Measurements from ENCODE around the gene LST1.

The LST1 gene

GRCh38 chr6:31559958-31560696 lies 25.9 kb upstream of the LST1 start:
- H3K4me3 ChIP-seq (ENCODE audit: low read depth, low read length), result peak overlapping the region; percentile 36; the same call in 1 of the 2 replicates
- peak; percentile 90 for DNase-seq (ENCODE audit: low read depth)
- no peak for TF ChIP-seq CTCF (IDR thresholded peaks at IDR 0.05; ENCODE audit: low read depth, low read length, missing control alignments)

GRCh38 chr6:31560697-31561058 lies 25.4 kb upstream of the LST1 start:
- no peak for DNase-seq (ENCODE audit: low read depth)
- H3K4me3 ChIP-seq (ENCODE audit: low read depth, low read length), result no peak overlapping the region
- TF ChIP-seq CTCF (IDR thresholded peaks at IDR 0.05; ENCODE audit: low read depth, low read length, missing control alignments), result no peak

GRCh38 chr6:31567531-31568370 lies 18.3 kb upstream of the LST1 start:
- H3K4me3 ChIP-seq (ENCODE audit: low read depth, low read length), result no peak overlapping the region; the same call in 1 of the 2 replicates
- TF ChIP-seq CTCF (IDR thresholded peaks at IDR 0.05; ENCODE audit: low read depth, low read length, missing control alignments), result no peak
- DNase-seq (ENCODE audit: low read depth), result peak; percentile 62

GRCh38 chr6:31568537-31568961 lies 17.5 kb upstream of the LST1 start:
- TF ChIP-seq CTCF (IDR thresholded peaks at IDR 0.05; ENCODE audit: low read depth, low read length, missing control alignments), result no peak
- H3K4me3 ChIP-seq (ENCODE audit: low read depth, low read length), result no peak overlapping the region; the same call in 1 of the 2 replicates
- peak; percentile 90 for DNase-seq (ENCODE audit: low read depth)

GRCh38 chr6:31569861-31570536 lies 16.1 kb upstream of the LST1 start:
- no peak overlapping the region for H3K4me3 ChIP-seq (ENCODE audit: low read depth, low read length)
- TF ChIP-seq CTCF (IDR thresholded peaks at IDR 0.05; ENCODE audit: low read depth, low read length, missing control alignments), result no peak
- DNase-seq (ENCODE audit: low read depth), result no peak

- peak; percentile 68 for DNase-seq (ENCODE audit: low read depth)
- H3K4me3 ChIP-seq (ENCODE audit: low read depth, low read length), result peak within 1 kb of the TSS; percentile 55
These were observed 13.8 kb upstream of the LST1 start, which contains the start of gene LTA for GRCh38 chr6:31572041-31572911. TSS of gene LTA (plus strand) at chr6:31572289. CDS start at chr6:31572743, 454 bp downstream.

More at GRCh38 chr6:31572041-31572911, 13.8 kb upstream of the LST1 start, which contains the start of gene LTA:
- TF ChIP-seq CTCF (IDR thresholded peaks at IDR 0.05; ENCODE audit: low read depth, low read length, missing control alignments), result no peak

Measured in GM12864 (cell line).